ENCODE results near the gene CCL16. TPM values are rescaled to one million over a fixed set of nuclear protein-coding genes. Genes with fewer than 3 reads are reported as not detected.

The CCL16 gene
- total and polyA plus RNA-seq, 2 of the 8 experiments (the other 6 are each of a cell fraction or from before 2014, with no cell fraction given) = not detected

GRCh38 chr17:35965272-35965671, 16.0 kb downstream of the CCL16 start:
- Histone ChIP-seq H2AK5ac (ENCODE audit: low read depth, low read length) (no peak overlapping the region), H3K27me3 (replicated peaks in 1 of 4; ENCODE audit: control insufficient read depth in 3 of 4, extremely low read depth in 1 of 4, insufficient read depth in 3 of 4, low read length in 3 of 4) (no peaks in the 10 kb centered on the region), H3K4ac (replicated peaks; ENCODE audit: insufficient read length, low read depth, low read length) (no peak overlapping the region), H3K27ac (ENCODE audit: low read depth, low read length) (no peak overlapping the region), H3K4me2 (ENCODE audit: insufficient read depth in 1 of 2, low read depth in 2 of 2, low read length in 2 of 2) (no peak overlapping the region), H3K23me2 (ENCODE audit: low read depth, low read length) (no peaks in the 10 kb centered on the region), H3K9ac (replicated peaks in 1 of 4; ENCODE audit: extremely low read depth in 1 of 4, low read depth in 3 of 4, low read length in 3 of 4) (no peak overlapping the region), H3K9me3 (ENCODE audit: insufficient read depth in 2 of 2, low read depth in 1 of 2, low read length in 1 of 2) (no peaks in the 10 kb centered on the region), H2BK5ac (ENCODE audit: low read depth, low read length) (no peak overlapping the region), H4K5ac (ENCODE audit: insufficient read length, low read depth, low read length) (no peak overlapping the region), H2AFZ (ENCODE audit: low read length) (no peak overlapping the region), H3K79me1 (ENCODE audit: low read depth, low read length) (no peaks in the 10 kb centered on the region), H3K18ac (ENCODE audit: extremely low read depth, low read length) (no peak overlapping the region), H2BK120ac (replicated peaks; ENCODE audit: low read depth, low read length) (no peak overlapping the region), H4K91ac (replicated peaks; ENCODE audit: insufficient read length, low read length) (no peak overlapping the region), H4K8ac (ENCODE audit: extremely low read depth, insufficient read depth, low read length) (no peak overlapping the region), H3K56ac (replicated peaks; ENCODE audit: insufficient read length, low read depth, low read length) (no peak overlapping the region), H3K23ac (ENCODE audit: insufficient read length) (no peak overlapping the region), H3K4me3 (ENCODE audit: extremely low read depth in 1 of 4, insufficient read depth in 2 of 4, low read depth in 3 of 4, low read length in 4 of 4) (no peak overlapping the region), H2BK20ac (ENCODE audit: low read length) (no peak overlapping the region), H3K36me3 (ENCODE audit: control insufficient read depth in 2 of 4, insufficient read depth in 4 of 4, low read length in 3 of 4) (no peaks in the 10 kb centered on the region), H3K14ac (ENCODE audit: insufficient read length) (no peak overlapping the region), H2BK12ac (ENCODE audit: low read depth, low read length) (no peak overlapping the region), H3K79me2 (ENCODE audit: control insufficient read depth in 1 of 2, insufficient read depth in 2 of 2, low read length in 2 of 2) (no peaks in the 10 kb centered on the region), H4K20me1 (replicated peaks in 1 of 2; ENCODE audit: control insufficient read depth in 1 of 2, insufficient read depth in 2 of 2, low read length in 2 of 2) (no peaks in the 10 kb centered on the region), H2BK15ac (ENCODE audit: low read length) (no peak overlapping the region), H3K4me1 (replicated peaks in 1 of 4; ENCODE audit: control insufficient read depth in 3 of 4, insufficient read depth in 4 of 4, low read length in 3 of 4) (peaks cover 0 to 2% (median 0%) of the 10 kb centered on the region in 4 experiments; a peak in 2 of 7 replicates)
- 100% methylated on average over 7 of the region's 7 CpGs; no CpG with 5 or more reads in 1 of the 2 experiments for WGBS, 2 experiments (ENCODE audit: extremely low coverage in 1 of 2, insufficient coverage in 1 of 2, insufficient read length in 1 of 2, insufficient replicate concordance in 2 of 2, low coverage in 1 of 2, low lambda C conversion rate in 2 of 2, missing lambda C conversion rate in 1 of 2)
- no peak for FAIRE-seq
- CTCF ChIA-PET (ENCODE audit: partially characterized antibody) = interaction anchor here (1.1 to 1.8 kb wide), 3 partner anchors 10 to 184 kb away, joined by 3 to 9 read pairs (median 4); no protein-coding TSS in a partner anchor
- DNase-seq (ENCODE audit: low read depth in 1 of 2, low spot score in 2 of 2) = no peak
- POLR2A ChIA-PET (ENCODE audit: partially characterized antibody) = no interaction called here
- TF ChIP-seq ATF3 (IDR thresholded peaks at IDR 0.05; ENCODE audit: insufficient read depth, low read depth, low read length) = no peak
- TF ChIP-seq TAF1 (IDR thresholded peaks at IDR 0.05; ENCODE audit: low read depth, low read length) = no peak
- no peak for TF ChIP-seq CHD2 (IDR thresholded peaks at IDR 0.05; ENCODE audit: low read length)
- no peak for TF ChIP-seq E2F6 (IDR thresholded peaks at IDR 0.05)
- TF ChIP-seq ZNF274 (IDR thresholded peaks at IDR 0.05; ENCODE audit: borderline replicate concordance, extremely low read depth, low read length) = no peak
- TF ChIP-seq RBBP5 (IDR thresholded peaks at IDR 0.05; ENCODE audit: borderline replicate concordance, low read depth, low read length) = no peak
- no peak for TF ChIP-seq TEAD4 (IDR thresholded peaks at IDR 0.05; ENCODE audit: low read depth, low read length)
- TF ChIP-seq CBX5 (IDR thresholded peaks at IDR 0.05; ENCODE audit: low read depth, low read length) = no peak
- TF ChIP-seq CHD1 (IDR thresholded peaks at IDR 0.05; ENCODE audit: low read depth, low read length) = no peak
- no peak for TF ChIP-seq POLR2A (IDR thresholded peaks at IDR 0.05; ENCODE audit: control extremely low read depth in 1 of 2, low read depth in 2 of 2, low read length in 2 of 2)
- TF ChIP-seq TBP (IDR thresholded peaks at IDR 0.05; ENCODE audit: low read depth, low read length) = no peak
- TF ChIP-seq EZH2 (IDR thresholded peaks at IDR 0.05; ENCODE audit: low read depth, low read length, severe bottlenecking) = no peak
- no peak for TF ChIP-seq MAFK (IDR thresholded peaks at IDR 0.05; ENCODE audit: low read depth, low read length)
- no peak for TF ChIP-seq POLR2AphosphoS5 (IDR thresholded peaks at IDR 0.05; ENCODE audit: low read depth, low read length)
- TF ChIP-seq POU5F1 (IDR thresholded peaks at IDR 0.05; ENCODE audit: low read depth, low read length) = no peak

Measured in H1 (cell line).